ENCODE data around the gene ECI2.

Gene ECI2

DNA sequence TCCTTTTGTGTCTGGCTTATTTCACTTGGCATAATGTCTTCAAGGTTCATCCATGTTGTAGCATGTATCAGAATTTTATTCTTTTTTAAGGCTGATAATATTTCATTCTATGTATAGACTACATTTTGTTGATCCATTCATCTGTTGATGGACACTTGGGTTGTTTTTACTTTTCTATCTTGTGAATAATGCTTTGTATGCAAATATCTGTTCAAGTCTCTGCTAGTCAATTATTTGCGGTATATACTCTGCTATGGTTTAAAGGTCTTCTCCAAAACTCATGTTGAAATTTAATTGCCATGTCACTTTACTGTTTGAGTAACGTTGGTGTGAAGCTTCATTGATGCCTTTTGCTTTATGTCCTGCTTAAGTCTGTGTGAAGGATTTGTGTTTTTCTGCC lies 27.5 kb downstream of the ECI2 start:
- H3K4me3 ChIP-seq (replicated peaks in 1 of 2; ENCODE audit: low read depth in 2 of 2, low read length in 2 of 2) = no peak overlapping the region
- no peak for TF ChIP-seq CTCF (IDR thresholded peaks at IDR 0.05; ENCODE audit: low read depth, low read length)

GRCh38 chr6:4105980-4106536 lies 29.3 kb downstream of the ECI2 start:
- H3K4me3 ChIP-seq (replicated peaks in 1 of 2; ENCODE audit: low read depth in 2 of 2, low read length in 2 of 2) = no peak overlapping the region
- DNase-seq (ENCODE audit: low read depth in 2 of 2) = no peak
- no peak for TF ChIP-seq CTCF (IDR thresholded peaks at IDR 0.05; ENCODE audit: low read depth, low read length)

More for the DNA sequence above, 27.5 kb downstream of the ECI2 start:
- DNase-seq (ENCODE audit: low read depth in 2 of 2) = no peak

- no peak for DNase-seq (ENCODE audit: low read depth in 2 of 2)
- no peak overlapping the region for H3K4me3 ChIP-seq (replicated peaks in 1 of 2; ENCODE audit: low read depth in 2 of 2, low read length in 2 of 2)
- no peak for TF ChIP-seq CTCF (IDR thresholded peaks at IDR 0.05; ENCODE audit: low read depth, low read length)
These were observed 31.4 kb downstream of the ECI2 start for GRCh38 chr6:4103929-4104328.

DNA sequence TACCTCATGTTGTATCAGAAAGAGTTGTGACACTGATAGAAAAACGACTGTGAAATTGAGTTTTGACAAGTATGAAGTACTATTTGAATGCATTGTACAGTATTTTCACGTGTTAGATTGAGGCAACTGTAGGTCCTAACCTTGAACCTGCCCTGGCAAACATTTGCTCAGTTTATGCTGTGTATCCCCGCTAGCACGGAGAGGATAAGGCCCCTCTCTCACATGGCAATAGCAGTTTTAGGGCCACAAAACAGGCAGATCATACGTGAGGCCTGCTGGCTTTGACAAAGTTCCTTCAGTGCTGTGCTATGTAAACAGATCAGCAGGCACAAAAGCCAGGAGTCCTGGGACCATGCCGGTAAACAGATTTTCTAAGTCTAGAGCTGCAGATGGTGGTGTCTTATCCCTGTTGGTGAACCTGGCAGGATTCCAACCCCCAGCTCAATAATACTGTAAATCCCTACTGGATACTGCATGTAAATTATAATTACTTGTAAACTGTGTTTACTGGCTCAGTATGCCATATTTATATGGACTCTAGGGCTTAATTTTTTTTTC lies 32.6 kb downstream of the ECI2 start:
- H3K4me3 ChIP-seq (replicated peaks in 1 of 2; ENCODE audit: low read depth in 2 of 2, low read length in 2 of 2) = no peak overlapping the region
- no peak for TF ChIP-seq CTCF (IDR thresholded peaks at IDR 0.05; ENCODE audit: low read depth, low read length)

GRCh38 chr6:4101298-4101697 lies 34.1 kb downstream of the ECI2 start:
- no peak overlapping the region for H3K4me3 ChIP-seq (replicated peaks in 1 of 2; ENCODE audit: low read depth in 2 of 2, low read length in 2 of 2)
- no peak for DNase-seq (ENCODE audit: low read depth in 2 of 2)
- TF ChIP-seq CTCF (IDR thresholded peaks at IDR 0.05; ENCODE audit: low read depth, low read length) = no peak

More for the DNA sequence above, 32.6 kb downstream of the ECI2 start:
- no peak for DNase-seq (ENCODE audit: low read depth in 2 of 2)

GRCh38 chr6:4100655-4101054 lies 34.7 kb downstream of the ECI2 start:
- DNase-seq (ENCODE audit: low read depth in 2 of 2) = no peak

More at GRCh38 chr6:4100655-4101054, 34.7 kb downstream of the ECI2 start:
- TF ChIP-seq CTCF (IDR thresholded peaks at IDR 0.05; ENCODE audit: low read depth, low read length) = no peak
- no peak overlapping the region for H3K4me3 ChIP-seq (replicated peaks in 1 of 2; ENCODE audit: low read depth in 2 of 2, low read length in 2 of 2)
